SK-N-SH (cell line): ENCODE measurements around the gene SLC27A2.

Experiments used
- CTCF ChIP-seq: fragments of 200-600 bp; sonication (generic); IDR thresholded peaks from 2 replicates; pipeline ENCODE4 v1.6.1; 2017; ENCODE audit warnings: antibody characterized with exemption, mild to moderate bottlenecking, moderate library complexity
- EP300 ChIP-seq, 2 experiments: IDR thresholded peaks; 2 replicates each; pipeline versions ENCODE4 v1.4.0 to v1.6.1; 2012; ENCODE audit warnings: borderline replicate concordance in 1 of 2, low read depth in 1 of 2, low read length in 1 of 2
- FOXM1 ChIP-seq: IDR thresholded peaks from 2 replicates; pipeline ENCODE4 v1.4.0; 2012; ENCODE audit warnings: low read depth, mild to moderate bottlenecking
- MAX ChIP-seq: IDR thresholded peaks from 2 replicates; pipeline ENCODE4 v1.4.0; 2012; ENCODE audit warnings: low read depth
- POLR2AphosphoS5 ChIP-seq: IDR thresholded peaks from 2 replicates; pipeline ENCODE4 v1.6.1; 2012; ENCODE audit warnings: low read depth, low read length
- RFX5 ChIP-seq: IDR thresholded peaks from 2 replicates; pipeline ENCODE4 v1.6.1; 2012; ENCODE audit warnings: mild to moderate bottlenecking, improper control_type of control experiment, low read length
- TAF1 ChIP-seq: IDR thresholded peaks from 2 replicates; pipeline ENCODE4 v1.6.1; 2012; ENCODE audit warnings: low read depth, mild to moderate bottlenecking, low read length, moderate library complexity, borderline replicate concordance

GRCh38 chr15:50280271-50280670 is 98.3 kb downstream of the SLC27A2 start:
- TF ChIP-seq CTCF, result no peak
- no peak for TF ChIP-seq MAX
- no peak for TF ChIP-seq EP300 (IDR thresholded peaks at IDR 0.05; ENCODE audit: borderline replicate concordance in 1 of 2, low read depth in 1 of 2, low read length in 1 of 2)
- TF ChIP-seq RFX5, result no peak
- no peak for TF ChIP-seq FOXM1
- TF ChIP-seq TAF1, result no peak
- no peak for TF ChIP-seq POLR2AphosphoS5
